GM18868 (cell line): ENCODE data around the gene TSEN54.

Experiments
- ATAC-seq: cut with Tn5 transposase; IDR thresholded peaks from one replicate; pipeline ENCODE4 v1.9.1; 2021; ENCODE audit warnings: mild to moderate bottlenecking, moderate library complexity; ENCODE audit not compliant: unreplicated experiment

Gene TSEN54

DNA sequence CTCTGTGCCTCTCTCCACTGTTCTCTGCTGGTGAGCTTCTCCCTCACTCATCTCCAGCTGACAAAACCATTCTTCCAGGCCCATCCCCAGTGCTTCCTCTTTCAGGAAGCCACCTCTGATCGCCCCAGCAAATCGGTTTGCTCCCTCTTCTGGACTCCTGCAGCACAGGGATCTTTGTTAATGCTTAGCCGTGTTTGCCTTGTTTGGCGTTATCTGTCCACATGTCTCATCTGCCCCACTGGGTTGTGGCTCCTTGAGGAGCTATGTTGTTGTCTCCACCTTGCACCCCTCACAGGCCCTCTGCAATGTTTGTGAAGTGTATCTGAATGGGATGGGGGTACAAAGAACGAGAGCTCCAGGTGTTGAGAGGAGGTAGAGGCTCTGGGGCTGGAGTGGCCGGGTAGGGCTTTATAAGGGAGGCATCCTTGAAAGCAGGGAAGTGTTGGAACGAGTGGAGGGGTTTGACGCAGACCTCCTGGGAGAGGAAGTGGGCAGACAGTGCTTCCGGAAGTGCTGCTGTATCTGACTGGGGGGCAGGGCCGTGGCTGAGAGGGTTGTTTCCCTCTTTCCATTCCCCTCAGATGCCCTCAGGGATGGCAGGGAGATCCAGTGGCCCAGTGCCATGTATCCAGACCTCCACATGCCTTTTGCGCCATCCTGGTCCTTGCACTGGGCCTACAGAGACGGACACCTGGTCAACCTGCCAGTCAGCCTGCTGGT lies 28.8 kb upstream of the TSEN54 start:
- no peak for ATAC-seq

DNA sequence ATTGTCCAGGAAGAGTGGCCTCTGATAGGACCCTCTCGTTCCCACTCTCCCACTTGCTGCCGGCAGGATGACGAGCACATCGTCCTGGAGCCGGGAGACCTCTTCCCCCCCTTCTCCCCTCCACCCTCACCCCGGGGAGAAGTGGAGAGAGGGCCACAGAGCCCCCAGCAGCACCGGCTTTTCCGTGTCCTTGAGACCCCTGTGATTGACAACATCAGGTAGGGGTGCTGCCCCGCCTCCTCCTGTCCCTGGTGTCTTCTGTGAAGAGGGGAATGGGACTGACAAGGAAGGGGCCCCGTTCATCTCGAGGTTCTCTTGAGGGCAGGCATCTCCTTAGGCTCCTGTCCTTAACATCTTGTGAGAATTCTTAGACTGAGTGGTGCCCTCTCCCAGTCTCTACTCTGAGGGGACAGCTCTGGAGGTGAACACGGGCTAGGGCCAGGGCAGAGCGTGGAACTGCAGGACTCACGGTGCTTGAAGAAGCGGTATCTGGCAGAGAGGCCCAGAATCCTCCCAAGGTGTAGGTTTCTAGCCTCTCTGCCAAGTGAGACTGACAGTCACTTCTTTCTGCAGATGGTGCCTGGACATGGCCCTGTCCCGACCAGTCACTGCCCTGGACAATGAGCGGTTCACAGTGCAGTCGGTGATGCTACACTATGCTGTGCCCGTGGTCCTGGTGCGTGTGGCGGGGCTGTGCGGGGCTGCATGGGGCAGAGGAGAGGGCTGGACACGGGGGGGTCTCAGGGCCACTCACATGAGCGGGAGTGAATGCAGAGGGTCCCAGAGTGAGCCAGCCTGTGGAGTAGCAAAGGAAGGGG lies 27.4 kb upstream of the TSEN54 start:
- no peak for ATAC-seq

DNA sequence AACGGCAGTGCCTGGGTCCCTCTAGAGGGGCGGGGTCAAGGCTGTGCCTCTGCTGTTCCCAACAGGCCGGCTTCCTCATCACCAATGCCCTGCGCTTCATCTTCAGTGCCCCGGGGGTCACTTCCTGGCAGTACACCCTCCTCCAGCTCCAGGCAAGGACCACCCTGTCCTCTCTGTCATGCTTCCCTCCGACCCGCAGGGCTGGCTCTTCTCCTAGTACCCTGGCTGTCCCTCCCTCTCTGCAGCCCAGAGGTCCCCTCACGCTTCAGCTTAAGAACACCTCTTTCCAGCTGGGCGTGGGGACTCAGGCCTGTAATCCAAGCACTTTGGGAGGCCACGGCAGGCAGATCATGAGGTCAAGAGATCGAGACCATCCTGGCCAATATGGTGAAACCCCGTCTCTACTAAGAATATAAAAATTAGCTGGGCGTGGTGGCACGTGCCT lies 26.8 kb upstream of the TSEN54 start:
- no peak for ATAC-seq

DNA sequence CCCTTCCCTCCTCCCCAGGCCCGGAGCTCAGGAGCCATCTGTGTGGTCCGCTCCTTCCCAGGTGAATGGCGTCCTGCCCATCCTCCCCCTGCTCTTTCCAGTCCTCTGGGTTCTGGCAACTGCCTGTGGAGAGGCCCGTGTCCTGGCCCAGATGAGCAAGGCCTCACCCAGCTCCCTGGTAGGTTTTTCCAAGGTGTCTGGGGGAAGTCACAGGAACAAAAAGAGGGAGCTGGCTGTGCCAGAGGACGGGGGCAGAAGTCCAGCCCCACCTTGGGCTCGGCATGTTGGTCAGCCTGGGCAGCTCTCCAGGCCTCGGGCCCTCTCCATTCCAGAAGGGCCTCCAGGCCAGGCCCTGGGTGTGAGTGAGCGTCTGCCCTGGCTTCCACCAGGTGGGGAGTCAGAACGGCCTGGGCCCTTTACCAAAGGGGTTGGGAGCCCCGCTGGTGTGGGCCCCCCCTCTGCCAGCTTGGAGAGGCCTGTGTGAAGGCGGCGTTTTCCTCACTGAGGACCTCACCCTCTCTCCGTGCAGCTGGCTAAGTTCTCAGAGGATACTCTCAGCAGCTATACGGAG lies 26.1 kb upstream of the TSEN54 start:
- ATAC-seq, result no peak

GRCh38 chr17:75490953-75491649 lies 25.2 kb upstream of the TSEN54 start:
- ATAC-seq, result no peak

DNA sequence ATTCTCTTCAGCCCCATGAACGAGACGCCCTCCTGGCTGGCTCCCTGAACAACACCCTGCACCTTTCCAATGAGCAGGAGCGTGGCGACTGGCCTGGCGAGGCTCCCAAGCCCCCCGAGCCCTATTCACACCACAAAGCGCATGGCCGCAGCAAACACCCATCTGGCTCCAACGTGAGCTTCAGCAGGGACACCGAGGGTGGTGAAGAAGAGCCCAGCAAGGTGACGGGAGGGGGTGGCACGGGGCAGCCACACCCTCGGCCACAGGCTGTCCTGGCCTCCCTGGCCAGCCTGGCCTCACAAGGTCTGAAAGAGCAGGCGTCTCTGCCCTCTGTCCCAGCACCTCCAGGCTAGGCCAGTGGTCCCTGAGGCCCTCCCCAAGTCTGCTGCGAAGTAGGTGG lies 24.6 kb upstream of the TSEN54 start:
- no peak for ATAC-seq

- ATAC-seq, result no peak
Measured at GRCh38 chr17:75492555-75493168, 23.7 kb upstream of the TSEN54 start.

DNA sequence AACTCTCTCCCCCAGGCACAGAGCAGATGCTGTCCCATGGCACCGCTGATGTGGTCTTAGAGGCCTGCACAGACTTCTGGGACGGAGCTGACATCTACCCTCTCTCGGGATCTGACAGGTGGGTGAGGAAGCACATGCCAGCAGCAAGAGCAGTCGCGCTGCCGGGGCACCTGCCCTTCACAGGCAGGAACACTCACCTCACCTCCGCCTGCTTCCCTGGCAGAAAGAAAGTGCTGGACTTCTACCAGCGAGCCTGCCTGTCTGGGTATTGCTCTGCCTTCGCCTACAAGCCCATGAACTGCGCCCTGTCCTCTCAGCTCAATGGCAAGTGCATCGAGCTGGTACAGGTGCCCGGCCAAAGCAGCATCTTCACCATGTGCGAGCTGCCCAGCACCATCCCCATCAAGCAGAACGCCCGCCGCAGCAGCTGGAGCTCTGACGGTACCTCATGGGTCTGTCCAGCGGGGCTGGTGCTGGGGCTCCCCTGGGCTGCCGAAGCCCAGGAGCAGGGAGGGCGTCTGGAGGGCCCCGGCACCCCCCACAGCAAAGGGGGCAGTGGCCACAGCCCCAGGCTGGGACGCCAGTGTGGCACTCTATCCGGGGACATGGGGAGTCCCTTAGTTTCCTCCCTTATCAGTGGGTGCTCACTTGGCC lies 22.7 kb upstream of the TSEN54 start:
- ATAC-seq, result no peak

GRCh38 chr17:75494326-75494877 lies 21.9 kb upstream of the TSEN54 start:
- no peak for ATAC-seq

DNA sequence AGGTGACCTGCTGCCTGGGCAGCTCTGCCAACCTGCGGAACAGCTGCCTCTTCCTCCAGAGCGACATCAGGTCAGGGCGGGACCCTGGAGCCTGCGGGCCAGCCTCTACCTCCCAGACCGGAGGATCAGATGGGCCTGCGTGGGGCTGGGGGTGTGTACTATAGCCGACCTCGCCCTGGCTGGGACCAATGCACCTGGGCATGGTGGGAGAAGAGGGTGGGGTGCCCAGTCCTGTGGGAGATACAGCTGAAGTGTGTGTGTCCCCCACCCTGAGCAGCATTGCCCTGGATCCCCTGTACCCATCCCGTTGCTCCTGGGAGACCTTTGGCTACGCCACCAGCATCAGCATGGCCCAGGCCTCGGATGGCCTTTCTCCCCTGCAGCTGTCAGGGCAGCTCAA lies 20.3 kb upstream of the TSEN54 start:
- no peak for ATAC-seq

DNA sequence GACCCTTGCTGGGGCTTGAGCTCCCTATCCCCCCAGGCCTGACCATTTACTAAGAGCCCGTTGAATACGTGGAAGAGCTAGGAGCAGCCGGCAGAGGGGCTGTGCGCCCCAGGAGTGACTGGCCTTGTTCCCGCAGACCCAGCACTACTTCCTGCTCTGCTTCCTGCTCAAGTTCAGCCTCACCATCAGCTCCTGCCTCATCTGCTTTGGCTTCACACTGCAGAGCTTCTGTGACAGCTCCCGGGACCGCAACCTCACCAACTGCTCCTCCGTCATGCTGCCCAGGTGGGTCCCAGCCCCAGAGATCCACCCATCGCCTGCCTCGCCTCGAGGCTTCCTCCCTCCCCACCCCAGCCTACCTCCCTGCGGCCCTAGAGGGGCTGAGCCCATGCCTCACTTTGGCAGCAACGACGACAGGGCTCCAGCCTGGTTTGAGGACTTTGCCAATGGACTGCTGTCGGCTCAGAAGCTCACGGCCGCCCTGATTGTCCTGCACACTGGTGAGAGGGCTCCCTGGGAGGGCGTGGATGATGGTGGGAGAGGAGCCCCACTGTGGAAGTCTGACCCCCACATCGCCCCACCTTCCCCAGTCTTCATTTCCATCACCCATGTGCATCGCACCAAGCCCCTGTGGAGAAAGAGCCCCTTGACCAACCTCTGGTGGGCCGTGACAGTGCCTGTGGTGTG lies 18.1 kb upstream of the TSEN54 start:
- no peak for ATAC-seq

- no peak for ATAC-seq
Measured at GRCh38 chr17:75498726-75499213, 17.6 kb upstream of the TSEN54 start.

DNA sequence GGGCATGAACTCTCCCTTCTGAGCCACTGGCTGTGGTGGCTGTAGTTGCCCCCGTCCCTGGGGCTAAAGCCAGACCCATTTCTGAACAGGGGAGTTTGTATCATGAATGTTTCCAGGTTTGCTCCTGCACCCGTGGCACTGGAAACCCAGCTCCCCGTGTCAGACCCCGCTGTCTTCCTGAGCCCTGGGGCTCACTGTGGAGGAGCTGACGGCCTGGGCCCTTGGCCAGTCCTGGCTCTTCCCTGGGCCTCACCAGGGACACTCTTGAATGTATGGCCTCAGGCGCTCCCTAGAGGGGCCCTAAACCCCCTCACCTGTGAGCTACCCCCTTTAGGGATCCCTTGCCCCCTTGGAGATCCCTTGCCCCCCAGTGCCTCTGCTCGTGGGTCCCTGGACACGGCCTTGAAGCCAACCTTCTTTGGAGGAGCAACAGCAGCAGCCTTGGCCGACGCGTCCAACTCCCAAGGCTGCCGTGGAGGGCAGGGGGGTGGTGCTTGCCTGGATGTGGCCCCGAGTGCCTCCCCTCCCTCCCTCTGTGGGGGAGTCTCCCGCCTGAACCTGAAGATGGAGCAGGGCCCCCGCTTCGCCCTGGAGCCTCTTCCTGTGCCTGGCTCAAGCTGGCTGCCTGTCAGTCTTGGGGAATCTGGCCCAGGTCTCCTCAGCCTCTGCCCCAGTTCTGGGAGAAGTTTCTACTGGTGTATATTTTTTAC lies 16.9 kb upstream of the TSEN54 start:
- no peak for ATAC-seq

- no peak for ATAC-seq
Measured at GRCh38 chr17:75500419-75501216, 15.7 kb upstream of the TSEN54 start.

GRCh38 chr17:75501378-75502071 lies 14.8 kb upstream of the TSEN54 start:
- ATAC-seq, result no peak

DNA sequence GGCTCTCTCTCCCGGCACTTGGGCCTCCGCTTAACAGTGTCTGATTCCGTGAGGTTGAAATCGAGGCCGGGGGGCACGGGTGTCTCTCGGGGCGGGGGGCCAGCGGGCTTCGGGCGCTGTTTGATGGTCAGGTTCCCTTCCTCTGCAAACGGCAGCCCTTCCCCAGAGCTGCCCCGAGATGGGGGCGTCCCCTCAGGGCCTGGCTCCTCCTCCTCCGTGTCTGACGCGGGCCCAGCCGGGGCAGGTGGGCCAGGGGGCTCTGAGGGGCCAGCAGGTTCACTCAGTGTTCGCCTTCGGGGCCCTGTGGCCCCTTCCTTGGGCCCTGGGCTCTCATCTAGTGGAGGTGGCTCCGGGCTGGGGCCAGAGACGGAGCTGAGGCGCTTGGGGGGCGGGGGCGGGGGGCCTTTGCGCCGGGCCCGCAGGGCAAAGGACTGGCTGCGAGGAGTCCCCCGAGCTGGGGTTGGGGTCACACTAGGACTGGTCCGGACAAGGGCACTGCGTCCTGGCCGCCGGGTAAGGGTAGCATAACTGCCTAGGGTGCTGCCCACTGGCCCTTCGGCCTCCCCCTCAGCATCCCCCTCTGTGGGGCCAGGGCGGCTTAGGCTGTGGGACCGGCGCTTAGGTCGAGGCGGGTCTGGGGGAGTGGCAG lies 14.1 kb upstream of the TSEN54 start:
- ATAC-seq, result no peak
